Right hindlimb (tissue), 1 donor: ENCODE data around the gene MROH7.

Experiments used
- DNase-seq: peaks from one replicate; pipeline ENCODE4 v3.0.0-alpha.2; 2018

MROH7 gene

DNA sequence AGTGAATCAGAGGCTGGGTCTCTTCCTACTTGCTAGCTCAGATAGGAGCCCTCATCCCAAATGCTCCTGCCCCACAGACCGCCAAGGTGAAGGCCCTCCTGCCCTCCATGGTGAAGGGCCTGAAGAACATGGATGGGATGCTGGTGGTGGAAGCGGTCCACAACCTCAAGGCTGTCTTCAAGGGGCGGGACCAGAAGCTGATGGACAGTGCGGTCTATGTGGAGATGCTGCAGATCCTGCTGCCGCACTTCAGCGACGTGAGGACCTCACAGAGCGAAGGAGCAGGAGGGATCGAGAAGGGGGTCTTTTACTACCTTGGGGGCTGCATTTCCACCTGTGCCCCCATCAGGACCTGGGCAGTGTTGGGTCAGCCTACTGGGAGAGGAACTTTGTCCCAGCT, 59.5 kb downstream of the MROH7 start:
- DNase-seq, result no peak

GRCh38 chr1:54701996-54702395, 60.4 kb downstream of the MROH7 start:
- DNase-seq, result no peak

GRCh38 chr1:54703471-54703870, 61.9 kb downstream of the MROH7 start:
- no peak for DNase-seq

- DNase-seq, result no peak
These were observed 63.6 kb downstream of the MROH7 start for GRCh38 chr1:54705153-54705552.

DNA sequence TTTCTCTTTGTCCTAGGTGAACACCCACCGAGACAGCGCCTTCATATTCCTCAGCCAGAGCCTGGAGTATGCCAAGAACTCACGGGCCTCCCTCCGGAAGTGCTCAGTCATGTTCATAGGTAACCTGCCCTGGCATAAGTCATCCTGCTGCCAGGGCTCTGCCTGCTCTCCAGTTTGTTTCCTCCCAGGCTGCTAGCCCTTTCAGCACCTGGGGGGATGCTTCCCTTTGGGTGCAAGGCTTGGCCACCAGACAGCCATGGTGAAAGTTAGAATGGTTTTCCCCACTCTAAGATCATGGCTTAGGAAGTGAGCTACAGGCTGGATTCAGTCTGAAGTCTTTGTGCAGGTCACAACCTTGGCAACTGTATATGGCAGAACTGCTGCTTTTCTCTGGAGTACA, 64.8 kb downstream of the MROH7 start:
- no peak for DNase-seq

DNA sequence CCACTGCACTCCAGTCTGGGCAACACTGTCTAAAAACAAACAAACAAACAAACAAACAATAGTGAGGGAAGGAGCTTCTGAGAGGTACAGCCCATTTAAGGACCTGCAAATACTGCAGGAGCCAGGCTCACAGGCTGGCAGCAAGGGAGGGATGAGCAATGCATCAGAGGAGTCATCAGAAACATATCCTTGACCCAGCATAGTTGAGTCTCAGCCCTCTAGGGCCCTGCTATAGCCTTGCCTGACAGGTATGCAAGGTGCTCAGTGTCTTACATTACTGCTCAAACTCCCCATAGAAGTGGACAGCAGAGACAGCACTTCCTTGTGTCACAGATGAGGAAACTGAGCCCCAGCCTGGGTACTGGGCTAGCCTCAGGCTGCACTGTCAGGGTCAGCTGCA, 66.8 kb downstream of the MROH7 start:
- no peak for DNase-seq

DNA sequence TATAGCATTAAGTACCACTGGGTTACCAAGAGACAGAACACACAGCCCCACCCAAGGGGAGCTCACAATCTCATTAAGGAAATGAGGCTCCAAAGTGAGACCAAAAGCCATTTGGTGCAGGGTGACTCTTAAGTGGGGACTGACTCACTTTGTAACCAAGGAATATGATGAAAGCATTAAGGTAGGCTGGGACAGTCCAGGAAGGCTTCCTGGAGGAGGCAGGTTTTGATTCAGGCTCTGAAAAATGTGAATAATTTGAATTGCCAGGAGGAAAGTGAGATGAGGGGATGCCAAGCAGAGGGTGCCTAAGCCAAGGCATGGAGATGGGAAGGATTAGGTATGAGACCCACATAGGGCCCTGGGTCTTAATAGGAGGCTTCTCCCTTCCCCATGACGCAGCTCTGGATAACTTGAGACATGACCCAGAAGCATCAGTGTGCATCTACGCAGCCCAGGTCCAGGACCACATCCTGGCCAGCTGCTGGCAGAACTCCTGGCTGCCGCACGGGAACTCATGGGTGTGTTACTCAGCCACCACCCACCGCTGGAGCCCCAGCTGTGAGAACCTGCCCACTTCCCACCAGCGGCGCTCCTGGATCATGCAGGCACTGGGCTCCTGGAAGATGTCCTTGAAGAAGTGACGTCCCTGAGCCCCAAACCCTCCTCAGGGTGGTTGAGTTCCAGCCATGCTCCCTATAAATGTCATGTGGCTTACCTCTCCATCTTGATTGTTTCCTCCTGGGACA, 68.1 kb downstream of the MROH7 start:
- DNase-seq, result no peak

- DNase-seq, result no peak
These were observed 68.8 kb downstream of the MROH7 start for GRCh38 chr1:54710434-54710833.

GRCh38 chr1:54710841-54711240, 69.3 kb downstream of the MROH7 start:
- no peak for DNase-seq

- DNase-seq, result no peak
These were observed 70.0 kb downstream of the MROH7 start for GRCh38 chr1:54711536-54711935.

- no peak for DNase-seq
These were observed 73.4 kb downstream of the MROH7 start for GRCh38 chr1:54714881-54715492.

DNA sequence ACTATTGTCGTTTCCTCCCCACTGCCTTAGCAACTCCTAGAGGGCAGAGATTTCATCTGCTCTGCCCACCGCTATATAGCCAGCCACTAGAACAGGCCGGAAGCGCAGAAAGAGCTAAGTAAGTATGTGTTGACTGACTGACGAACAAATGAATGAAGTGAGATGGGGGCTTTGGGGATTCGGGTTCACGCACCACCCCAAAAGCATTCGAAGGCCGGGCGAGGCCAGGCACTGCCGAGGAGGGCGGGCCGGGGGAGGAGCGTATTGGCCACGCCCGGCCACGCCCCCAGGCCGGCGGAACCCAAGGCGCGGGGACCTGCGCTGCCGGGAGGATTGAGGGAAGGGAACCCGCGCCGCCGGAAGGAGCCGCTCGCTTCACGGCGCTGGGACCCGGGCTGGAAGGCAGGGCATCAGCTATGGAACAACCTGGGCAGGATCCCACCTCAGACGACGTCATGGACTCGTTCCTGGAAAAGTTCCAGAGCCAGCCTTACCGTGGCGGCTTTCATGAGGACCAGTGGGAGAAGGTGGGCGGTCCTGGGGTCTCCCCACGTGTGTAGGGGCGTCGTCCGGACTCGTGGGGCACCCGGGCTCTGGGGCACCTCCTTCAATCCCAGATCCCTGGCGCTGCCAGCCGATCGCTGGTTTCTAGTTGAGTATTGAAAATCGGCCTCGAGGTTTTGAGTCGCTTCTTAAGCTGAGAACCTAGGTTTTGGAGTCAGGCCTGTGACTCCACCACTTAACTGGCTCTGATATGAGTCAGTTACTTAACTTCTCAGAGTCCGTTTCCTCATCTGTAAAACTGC, 74.1 kb downstream of the MROH7 start, which contains the start of gene TTC4:
TTC4 (plus strand) TSS at position 369 of the 806 bp plus-strand sequence; CDS start at position 417, 48 bp downstream.
- peak; percentile 88 for DNase-seq

- DNase-seq, result no peak
These were observed 74.9 kb downstream of the MROH7 start for GRCh38 chr1:54716299-54717047.

DNA sequence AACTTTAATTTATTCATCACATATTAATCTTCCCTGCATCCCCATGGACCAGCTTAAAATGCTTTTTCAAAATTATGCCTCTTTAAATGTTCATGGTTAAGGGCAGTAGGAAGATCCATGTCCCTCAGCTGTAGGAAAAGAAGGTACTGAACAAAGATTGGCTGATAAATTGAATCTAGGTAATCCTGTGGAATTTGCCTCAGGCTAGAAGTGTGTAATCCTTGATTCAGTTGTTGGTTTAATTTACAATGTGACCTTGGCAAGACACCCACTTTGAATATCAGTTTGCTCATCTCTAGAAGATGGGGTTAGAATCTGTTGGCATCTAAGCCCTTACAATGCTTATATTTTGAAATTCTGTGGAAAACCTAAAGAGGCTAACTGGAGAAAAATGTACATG, 80.1 kb downstream of the MROH7 start:
- no peak for DNase-seq

GRCh38 chr1:54723985-54724384, 82.4 kb downstream of the MROH7 start:
- no peak for DNase-seq

DNA sequence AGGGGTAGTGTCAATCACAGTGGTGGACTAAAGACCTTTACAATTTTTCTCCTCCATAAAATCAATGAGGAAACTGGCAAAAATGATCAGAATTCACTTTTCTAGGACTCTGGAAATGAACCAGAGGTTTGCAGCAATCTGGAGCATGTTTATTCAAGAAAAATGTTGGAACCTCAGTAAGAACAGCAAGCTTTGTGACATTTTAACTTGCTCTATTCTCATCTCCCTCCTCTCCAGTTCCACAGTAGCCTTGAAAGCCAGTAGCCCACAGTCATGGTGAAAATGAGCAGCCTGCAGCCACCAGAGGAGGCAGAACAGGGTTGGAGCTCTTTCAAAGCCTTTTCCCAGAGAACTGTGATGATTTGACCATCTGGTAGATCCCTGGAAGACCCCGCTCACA, 83.2 kb downstream of the MROH7 start:
- DNase-seq, result no peak

- DNase-seq, result no peak
These were observed 86.4 kb downstream of the MROH7 start for GRCh38 chr1:54728027-54728426.

DNA sequence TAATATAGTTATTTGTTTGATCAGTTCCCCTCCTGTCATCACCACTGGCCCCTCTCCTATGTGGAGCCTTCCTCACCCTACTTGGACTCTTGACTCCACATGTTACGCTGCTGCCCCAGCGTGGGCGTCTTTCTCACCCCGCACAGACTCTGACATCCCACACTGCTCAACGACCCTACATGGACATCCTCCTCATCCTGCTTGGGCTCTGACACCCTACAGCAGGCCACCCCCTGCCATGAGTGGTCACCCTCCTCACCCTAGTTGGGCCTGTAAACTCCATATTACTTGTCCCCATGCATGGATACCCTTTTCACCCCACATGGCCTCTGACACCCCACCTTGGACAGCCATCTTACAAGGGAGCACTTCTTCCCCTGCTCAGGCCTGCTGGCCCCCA, 95.1 kb downstream of the MROH7 start:
- no peak for DNase-seq

GRCh38 chr1:54738244-54738643, 96.7 kb downstream of the MROH7 start:
- no peak for DNase-seq

DNA sequence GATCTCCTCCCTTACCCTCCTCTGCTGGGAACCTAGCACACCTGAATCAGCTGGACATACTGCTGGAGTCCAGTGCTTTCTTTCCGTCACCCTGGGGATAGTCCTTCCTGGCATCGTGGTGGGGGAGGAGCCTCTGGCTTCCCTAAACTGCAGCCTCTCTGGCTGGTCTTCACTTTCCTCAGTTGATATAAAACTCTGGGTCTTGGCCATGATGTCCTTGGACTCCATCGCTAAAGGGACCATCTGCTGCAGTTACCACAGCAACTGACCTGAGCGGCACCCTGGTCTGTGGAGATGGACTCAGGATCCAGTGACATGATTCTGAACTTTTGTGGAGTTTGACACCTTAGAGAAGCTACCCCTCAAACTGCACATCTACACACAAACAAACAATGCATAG, 99.9 kb downstream of the MROH7 start:
- DNase-seq, result no peak

DNA sequence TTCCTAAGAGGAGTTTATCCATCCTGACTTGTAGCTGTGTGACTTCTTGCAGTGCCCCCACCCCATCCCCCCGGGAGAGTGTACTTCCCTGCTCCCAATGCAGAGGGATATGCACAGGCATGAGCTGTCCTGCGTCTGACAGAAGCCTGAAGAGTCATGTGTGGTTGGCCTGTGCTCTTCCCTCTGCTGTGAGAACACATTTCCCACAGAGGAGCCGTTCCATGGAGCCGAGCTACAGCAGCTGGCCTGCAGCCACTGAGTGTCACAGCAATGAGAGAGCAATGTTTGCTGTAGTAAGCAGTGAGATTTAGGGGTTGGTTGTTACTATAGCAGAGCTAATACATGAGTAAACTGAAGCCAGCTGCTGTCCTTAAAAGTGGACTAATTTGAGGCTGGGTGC, 100.7 kb downstream of the MROH7 start:
- peak; percentile 39 for DNase-seq

GRCh38 chr1:54743416-54744226, 102.0 kb downstream of the MROH7 start:
- DNase-seq, result no peak
